Central memory CD4-positive, alpha-beta T cell (primary cell): ENCODE data around the gene TMED8.
"Not testable (repeated sequence)": the region's sequence is repeated elsewhere in the genome, so short reads cannot be mapped to it uniquely, and the experiment has no call there.

ENCODE experiments used
- DNase-seq: peaks from one replicate; pipeline ENCODE4 v3.0.0; 2022
- total RNA-seq, 3 experiments: gene quantifications; one replicate each; lab custom pipeline; 2026; lab: John Stamatoyannopoulos, UW

TMED8 gene, protein sequence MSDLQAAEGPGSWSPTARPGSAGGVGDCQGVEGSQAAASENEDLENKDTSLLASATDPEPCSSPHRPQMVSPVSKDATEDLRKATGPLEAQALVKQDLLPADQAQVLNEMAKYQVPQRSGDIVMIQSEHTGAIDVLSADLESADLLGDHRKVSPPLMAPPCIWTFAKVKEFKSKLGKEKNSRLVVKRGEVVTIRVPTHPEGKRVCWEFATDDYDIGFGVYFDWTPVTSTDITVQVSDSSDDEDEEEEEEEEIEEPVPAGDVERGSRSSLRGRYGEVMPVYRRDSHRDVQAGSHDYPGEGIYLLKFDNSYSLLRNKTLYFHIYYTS
- 31.1 to 71.0 (median 46.5) reads per million in 3 experiments for total RNA-seq

DNA sequence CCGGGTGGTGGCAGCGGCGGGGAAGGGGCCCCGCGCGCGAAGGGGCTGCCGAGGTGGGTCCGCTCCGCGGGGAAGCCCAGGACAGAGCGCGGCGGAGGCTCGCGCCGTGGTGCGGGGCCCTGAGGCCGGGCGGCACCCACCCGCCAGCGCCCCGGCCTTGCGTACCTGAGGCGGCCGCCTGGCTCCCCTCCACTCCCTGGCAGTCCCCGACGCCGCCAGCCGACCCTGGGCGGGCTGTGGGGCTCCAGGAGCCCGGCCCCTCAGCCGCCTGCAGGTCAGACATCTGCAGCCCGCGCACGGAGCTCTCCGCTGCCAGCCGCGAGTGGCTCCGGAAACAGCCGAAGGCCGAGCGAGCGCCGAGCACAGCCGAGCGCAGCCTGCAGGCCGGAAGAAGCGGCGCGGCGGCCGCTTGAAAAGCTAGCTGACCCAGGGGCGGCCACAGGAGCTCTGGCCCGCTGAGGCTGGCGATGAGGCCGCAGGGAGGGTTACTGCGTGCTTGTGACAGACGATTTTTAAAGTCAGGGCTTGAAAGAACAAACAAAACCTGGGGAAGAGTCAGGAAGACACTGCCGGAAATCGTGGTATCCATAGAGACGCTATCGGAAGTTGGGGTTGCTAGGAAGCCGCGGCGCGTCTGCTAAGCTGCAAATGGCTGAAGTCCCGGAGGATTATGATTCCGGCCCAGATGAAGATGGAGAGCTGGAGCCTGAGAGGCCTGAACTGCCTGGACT, at the start of gene TMED8, which contains the start of gene SAMD15:
Gene TMED8, minus strand, starts transcription at position 324 of the 731 bp plus-strand sequence. Its CDS starts 41 bp downstream, at position 283.
Gene SAMD15, plus strand, starts transcription at position 609 of the 731 bp plus-strand sequence. Its CDS starts 40 bp downstream, at position 649.
- DNase-seq: peak; percentile 85

DNA sequence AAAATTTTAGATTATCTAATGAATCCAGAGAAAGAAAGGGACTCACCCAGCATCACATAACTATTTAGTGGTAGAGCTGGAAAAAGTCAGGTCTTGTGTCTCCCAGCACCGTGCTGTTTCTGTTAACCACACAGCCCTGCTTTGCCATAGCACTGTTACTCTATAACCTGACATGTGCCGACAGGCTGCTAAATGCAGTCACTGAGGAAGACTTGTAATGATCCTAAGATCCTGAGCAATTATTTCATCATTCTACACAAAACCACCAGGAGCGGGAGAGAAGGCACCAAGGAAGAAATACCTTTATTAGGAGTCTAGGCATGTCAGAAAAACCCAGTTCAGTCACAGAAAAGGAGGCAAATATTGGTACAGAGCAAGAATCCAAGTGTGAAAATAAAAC, 49.5 kb upstream of the TMED8 start:
- DNase-seq: no peak

DNA sequence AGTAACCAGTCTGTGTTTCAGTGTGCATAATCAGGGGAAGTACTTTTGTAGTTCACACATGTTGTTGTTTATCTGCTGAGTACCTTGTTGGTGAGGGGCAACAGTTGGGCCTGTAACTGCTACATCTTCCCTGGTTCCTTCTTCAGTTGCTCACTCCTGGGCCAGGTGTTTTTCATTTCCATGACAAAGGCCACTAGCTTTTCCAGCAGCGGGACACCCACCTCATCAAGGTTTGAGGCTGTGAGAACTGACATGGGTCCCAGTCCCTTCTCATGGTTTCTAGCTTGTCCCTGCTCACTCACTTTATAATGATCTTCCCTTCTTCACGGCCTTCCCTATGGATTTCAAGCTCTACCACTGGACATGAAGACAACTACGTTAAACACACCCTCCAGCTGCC, 48.0 kb upstream of the TMED8 start:
- no peak for DNase-seq

DNA sequence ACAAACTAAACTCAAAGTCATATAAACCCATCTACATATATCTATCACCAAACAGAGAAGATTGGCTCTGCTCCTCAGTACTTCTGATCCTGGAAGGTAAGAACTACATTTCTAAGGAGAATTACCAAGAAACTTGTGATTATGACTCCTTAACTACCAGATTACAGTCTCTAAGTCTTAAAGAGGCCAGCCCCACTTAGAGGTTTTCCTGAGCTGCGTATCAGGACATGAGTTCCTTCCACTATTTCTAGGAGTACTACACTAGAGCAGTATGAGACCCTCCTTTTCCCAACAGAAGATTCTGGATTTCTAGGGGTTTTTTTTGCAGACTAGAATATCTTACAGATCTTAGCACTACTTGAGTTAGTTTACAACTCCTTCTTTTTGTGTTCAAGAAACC, 46.5 kb upstream of the TMED8 start, which contains the start of gene NOXRED1:
Gene NOXRED1, minus strand, starts transcription at position 101 of the 400 bp plus-strand sequence. CDS start 634 bp downstream, outside the sequence.
- DNase-seq: no peak

DNA sequence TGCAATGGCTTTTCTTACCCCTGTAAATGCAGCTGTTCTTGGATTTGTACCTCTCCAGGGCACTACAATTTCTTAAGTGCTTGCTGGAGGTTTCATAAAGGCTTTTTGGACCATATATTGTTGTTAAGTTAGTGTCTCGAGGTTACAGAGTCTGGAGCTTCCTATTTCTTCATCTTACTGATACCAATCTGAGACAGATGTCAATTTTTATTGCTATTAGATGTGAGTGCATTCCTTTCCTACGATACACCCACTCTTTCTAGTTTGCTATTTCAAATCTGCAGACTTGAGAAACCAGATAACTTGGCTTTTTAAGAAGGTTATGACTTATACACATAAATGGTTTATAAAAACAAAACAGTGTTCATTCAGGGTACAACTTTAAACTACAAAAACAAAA, 44.3 kb upstream of the TMED8 start:
- no peak for DNase-seq

DNA sequence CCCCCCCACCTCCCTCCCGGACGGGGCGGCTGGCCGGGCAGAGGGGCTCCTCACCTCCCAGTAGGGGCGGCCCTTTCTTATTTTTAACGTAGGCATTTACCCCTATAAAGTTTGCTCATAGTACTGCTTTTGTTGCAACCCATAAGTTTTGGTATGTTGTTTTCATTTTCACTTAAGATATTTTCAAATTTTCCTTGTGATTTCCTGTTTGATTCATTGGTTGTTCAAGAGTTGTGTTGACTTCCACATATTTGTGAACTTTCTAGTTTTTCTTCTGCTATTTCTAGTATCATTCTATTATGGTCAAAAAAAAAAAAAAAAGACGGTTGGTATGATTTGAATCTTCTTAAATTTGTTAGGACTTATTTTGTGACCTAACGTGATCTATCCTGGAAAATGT, 39.9 kb upstream of the TMED8 start:
- DNase-seq: no peak

DNA sequence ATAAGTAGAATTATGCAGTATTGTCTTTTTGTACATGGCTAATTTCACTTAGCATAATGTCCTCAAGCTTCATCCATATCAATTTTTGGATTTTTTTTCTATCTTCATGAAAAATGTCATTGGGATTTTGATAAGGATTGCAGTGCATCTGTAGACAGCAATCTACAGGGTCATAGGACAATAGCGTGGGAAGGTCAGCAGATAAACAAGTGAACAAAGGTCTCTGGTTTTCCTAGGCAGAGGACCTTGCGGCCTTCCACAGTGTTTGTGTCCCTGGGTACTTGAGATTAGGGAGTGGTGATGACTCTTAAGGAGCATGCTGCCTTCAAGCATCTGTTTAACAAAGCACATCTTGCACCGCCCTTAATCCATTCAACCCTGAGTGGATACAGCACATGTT, 39.2 kb upstream of the TMED8 start:
- not testable (repeated sequence) for DNase-seq

DNA sequence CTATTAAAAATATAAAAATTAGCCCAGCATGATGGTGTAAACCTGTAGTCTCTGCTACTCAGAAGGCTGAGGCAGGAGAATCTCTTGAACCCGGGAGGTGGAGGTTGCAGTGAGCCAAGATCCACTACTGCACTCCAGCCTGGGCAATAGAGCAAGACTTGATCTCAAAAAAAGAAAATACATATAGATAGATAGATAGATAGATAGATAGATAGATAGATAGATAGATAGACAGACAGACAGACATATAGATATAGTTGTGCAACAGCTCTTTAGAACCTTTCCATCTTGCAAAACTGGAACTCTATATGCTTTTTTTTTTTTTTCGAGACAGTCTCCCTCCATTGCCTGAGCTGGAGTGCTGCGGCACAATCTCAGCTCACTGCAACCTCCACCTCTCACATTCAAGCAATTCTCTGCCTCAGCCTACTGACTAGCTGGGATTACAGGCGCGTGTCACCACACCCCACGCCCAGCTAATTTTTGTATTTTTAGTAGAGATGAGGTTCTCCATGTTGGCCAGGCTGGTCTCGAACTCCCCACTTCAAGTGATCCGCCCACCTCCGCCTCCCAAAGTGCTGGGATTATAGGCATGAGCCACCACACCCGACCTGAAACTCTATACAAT, 38.6 kb upstream of the TMED8 start:
- DNase-seq: not testable (repeated sequence)

DNA sequence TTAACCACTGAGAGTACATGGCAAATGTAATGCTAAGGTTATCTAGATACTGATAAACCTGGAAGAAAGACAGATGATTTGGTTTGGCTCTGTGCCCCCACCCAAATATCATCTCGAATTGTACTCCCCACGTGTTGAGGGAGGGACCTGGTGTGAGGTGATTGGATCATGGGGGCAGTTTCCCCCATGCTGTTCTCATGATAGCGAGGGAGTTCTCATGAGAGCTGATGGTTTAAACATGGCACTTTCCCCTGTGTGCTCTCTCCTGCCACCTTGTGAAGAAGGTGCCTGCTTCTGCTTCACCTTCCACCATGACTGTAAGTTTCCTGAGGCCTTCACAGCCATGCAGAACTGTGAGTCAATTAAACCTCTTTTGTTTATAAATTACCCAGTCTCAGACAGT, 32.2 kb upstream of the TMED8 start:
- no peak for DNase-seq

DNA sequence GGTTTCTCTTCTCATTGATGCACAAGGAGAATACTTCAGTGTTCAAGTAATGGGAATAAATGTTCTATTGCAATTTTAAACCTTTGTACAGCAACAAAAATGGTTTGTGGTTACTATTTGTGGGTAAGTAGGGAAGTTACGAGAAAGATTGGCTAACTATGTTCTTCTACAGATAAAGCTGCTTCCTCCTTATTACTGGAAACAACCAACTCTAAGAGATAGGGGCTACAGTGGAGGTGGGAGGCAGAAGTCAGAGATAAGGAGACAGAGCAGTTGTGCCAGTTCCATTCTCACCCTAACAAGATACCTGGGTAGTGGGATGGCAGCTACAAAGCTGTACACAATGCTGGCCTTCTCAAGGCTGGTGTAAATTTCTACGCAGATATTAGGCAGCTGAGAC, 30.3 kb upstream of the TMED8 start:
- no peak for DNase-seq

DNA sequence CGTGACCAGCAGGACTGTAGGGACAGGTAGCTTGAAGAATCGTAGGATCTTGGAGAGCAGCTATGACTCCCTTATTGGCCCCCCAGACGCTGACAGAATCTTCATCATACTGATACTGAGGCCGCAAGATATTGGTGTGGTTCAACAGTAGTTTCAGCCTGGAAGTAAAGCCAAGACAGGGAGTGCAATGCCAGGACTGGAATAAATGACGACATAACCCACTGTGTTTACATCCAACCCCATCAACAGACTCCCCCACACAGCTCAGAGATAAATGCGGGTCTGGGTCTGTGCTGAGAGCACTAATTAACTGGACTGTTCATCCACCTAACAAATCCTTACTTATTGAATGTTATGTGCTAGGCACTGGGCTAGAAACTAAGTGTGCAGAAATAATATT, 29.8 kb upstream of the TMED8 start:
- DNase-seq: no peak

DNA sequence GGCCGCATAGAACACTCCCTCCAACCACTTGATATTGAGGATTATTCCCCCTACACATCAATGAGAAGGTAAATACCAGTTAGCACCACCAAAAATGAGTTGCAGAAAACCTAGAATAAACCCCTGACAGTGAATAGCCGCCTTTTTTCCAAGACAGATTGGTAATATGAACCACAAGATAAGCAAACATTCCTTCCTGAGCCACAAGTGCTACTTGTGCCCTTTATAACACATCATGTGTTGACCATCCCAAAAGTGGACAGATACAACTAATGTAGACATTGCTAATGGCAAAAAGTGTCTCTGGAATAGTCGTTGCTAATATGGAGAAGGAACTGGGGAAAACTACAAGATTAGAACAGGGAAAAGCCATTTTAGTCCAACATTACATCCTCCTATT, 29.2 kb upstream of the TMED8 start:
- DNase-seq: no peak

DNA sequence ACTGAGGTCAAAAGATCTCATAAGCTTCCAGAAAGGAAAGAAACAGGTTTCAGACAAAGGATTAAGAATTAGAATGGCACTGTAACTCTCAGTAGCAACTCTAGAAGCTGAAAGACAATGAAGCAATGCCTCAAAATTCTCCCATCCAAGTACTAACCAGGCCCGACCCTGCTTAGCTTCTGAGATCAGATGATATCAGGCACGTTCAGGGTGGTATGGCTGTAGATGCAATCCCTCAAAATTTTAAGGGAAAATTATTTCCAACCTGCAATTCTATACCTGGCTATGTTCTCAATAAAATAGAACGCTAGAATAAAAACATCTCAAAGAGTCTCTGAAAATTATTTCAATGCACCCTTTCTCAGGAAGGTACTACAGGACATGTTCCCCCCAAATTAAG, 26.9 kb upstream of the TMED8 start:
- no peak for DNase-seq

DNA sequence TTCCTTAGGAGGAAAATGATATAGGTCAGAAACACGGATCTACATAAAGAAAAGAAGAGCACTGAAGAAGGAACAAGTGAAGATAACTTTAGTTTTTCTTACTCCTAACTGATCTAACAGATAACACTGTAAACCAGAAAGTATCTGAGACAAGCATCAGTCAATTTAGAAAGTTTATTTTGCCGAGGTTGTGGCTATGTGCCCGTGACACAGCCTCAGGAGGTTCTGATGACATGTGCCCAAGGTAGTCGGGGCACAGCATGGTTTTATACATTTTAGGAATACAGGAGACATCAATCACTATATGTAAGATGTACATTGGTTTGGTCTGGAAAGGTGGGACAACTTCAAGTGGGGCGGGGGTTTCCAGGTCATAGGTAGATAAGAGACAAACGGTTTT, 23.3 kb upstream of the TMED8 start:
- DNase-seq: no peak

DNA sequence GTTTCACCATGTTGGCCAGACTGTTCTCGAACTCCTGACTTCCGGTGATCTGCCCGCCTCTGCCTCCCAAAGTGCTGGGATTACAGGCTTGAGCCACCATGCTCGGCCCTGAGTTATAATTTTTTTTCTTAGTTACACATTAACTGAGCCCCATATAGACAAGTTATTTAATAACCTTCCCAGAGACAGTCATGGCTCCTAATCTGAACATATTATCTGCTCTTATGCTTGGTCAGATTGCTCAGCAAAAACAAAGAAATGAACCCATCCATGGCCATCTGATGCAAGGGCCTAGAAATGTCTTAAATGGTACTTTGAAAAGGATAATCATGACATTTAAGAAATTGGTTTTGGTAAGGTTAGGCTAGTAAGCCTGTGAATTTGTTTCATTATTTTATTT, 13.3 kb upstream of the TMED8 start:
- no peak for DNase-seq

DNA sequence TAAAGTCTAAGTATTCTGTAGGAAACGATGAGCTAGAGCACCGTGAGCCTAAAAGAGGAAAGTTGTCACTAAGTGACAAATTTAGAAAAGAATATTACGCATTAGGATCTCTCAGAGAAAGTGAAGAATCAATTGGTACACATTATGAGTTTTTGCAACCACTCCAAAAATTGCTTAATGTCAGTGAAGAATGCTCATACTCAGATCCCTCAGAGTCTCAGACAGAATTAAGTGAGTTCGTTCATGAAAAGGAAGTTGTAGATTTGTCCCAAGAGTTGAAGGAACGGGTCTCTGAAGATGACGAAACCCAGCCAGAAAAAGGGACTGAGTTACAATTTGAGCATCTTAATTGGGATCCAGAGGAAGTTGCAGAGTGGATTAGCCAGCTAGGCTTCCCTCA, 1.8 kb upstream of the TMED8 start:
- DNase-seq: no peak

DNA sequence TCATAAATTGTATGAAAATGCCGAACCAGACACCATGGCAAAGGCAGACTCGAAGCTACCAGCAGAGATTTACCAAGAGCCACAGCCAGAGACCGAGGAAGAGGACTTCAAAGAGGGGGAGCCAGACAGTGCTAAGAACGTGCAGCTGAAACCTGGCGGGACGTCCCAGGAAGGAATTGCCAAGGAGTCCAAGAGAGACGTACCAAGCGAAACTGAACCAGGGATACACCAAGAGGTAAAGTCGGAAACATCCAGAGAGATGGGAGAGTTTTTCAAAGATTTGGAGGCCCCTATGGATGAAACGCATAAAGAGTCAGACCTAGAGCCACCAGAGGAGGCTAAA, 579 bp upstream of the TMED8 start:
- no peak for DNase-seq

DNA sequence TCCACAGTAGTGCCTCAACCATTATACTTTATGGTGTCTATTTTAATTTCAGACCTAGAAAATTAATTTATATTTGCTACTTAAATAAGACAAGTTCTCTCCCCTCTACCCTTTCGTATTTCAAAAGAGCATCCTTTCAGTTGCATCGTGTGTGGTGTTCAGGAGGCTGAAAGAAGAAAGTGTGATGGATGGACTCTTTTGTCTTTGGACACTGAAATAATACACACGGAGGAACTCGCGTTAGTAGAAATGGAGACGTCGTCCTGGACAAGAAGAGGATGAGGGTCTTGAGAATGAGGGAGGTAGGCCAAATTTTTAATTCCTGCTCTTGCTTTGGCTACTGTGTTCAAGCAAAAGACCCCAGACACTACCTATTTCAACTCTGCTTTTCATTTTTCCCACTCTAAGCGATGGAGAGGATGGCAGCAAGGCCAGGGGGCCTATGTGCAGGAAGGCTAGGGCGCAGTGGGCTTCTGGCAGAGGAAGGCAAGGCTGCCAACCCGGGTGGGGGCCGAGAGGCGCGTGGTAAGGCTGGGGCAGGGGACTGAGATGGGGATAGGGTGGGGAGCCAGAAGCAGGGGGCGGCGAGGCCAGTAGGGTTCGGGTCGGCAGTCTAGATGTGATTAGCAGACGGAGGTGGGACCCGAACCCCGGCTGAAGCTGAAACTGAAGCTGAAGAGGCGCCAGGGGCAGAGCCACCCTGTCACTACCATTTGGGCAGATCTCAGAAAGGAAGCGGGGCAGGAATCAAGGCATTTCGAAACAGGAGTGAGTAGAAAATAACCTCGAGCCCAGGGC, 722 bp downstream of the TMED8 start:
- peak; percentile 9 for DNase-seq

DNA sequence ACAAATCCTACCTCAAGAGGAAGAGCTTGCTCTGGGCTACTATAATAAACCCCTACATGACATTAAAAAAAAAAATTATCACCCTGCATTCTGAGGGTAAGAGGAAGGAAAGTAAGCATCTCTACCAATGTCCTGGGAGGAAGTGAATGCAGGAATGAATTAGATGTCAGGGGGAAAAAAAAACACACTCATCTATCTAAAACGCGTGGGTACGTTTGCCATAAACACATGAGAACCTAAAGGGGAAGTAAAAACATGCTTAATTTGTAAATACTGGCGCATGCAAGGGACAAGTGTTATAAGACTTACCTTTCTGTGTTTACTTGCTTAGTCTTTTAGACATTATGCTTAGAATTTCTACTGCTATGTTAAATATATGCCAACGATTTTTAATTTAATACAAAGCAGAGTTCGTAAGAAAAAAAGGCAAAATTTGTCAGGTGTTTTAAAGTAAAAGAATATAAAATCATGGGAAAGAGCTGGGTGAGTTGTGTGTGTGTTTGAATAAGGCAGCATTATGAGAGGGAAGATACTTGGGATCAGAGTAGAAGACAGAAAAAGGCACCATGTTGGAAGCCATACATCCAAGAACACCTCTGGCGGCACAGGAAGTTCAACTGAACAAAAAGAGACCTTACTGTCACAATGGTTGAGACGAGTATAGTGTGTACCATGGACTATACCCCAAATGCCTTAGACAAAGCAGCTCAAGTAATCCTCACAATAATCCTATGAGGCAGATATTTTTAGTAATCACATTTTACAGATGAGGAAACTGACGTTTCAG, 1.5 kb downstream of the TMED8 start:
- DNase-seq: no peak

DNA sequence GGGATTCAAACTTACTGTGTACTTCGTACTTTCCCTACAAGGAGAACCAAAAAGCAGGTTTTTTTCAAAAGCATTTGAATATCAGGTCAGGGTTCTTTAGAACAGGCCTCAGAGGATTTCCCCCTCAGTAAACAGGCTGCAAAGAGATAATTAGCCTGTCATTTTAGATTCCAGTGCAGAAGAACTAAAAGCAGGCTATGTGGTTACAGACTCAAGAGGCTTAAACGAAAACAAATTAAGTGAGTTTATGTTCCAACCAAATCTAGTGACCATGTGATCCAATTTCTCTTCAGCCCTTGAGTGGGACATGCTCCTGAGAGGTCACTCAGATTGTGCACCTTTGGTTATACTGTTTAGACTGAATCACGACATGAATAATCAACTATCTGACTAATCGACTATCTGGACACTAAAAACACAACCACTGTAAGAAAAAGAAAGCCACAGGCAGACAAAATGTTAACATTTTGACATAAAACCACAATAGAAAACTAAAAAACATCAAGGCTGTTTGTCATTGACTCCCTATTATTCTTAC, 4.5 kb downstream of the TMED8 start:
- DNase-seq: peak; percentile 24

DNA sequence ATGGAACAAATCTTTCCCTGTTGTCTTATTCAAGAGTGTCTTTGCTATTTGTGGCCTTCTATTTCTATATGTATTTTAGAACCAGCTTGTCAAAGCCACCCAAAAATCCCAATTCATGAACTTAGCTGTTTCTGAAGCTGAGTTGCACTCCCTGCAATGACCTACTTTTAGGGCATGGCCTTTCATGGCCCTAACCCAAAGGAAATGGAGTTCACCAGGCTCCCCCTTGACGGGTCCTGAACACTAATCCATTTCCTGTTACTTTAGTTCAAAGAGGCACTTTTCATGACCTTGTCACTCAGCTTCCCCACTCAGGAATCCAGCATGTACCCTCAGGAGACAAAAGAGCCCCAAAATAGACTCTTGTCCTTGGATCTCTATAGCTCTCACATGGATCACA, 7.6 kb downstream of the TMED8 start:
- DNase-seq: peak; percentile 43

DNA sequence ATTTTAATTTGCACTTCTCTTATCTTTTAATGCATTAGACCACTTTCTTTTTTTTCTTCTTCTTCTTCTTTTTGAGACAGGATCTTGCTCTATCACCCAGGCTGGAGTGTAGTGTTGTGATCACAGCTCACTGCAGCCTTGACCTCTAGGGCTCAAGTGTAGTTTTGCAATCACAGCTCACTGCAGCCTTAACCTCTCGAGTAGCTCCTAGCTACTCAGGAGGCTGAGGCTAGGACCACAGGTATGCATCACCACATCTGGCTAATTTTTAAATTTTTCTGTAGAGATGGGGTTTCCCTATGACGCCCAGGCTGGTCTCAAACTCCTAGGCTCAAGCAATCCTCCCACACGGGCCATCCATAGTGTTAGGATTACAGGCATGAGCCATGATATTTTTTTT, 12.7 kb downstream of the TMED8 start:
- DNase-seq: no peak
